Stimulated activated CD4-positive, alpha-beta T cell treated with anti-CD3 and anti-CD28 coated beads, Interleukin-1b, Interleukin-23, amount 100 ng/mL, for 1 hour (primary cell): ENCODE results near the gene FKBP3.
"Not testable (repeated sequence)": the region's sequence is repeated elsewhere in the genome, so short reads cannot be mapped to it uniquely, and the experiment has no call there.

Experiments
- DNase-seq, 2 donors: peaks; one replicate each; pipeline ENCODE4 v3.0.0-alpha.2; 2020; ENCODE audit warnings: low read depth in 2 of 2

Gene FKBP3

DNA sequence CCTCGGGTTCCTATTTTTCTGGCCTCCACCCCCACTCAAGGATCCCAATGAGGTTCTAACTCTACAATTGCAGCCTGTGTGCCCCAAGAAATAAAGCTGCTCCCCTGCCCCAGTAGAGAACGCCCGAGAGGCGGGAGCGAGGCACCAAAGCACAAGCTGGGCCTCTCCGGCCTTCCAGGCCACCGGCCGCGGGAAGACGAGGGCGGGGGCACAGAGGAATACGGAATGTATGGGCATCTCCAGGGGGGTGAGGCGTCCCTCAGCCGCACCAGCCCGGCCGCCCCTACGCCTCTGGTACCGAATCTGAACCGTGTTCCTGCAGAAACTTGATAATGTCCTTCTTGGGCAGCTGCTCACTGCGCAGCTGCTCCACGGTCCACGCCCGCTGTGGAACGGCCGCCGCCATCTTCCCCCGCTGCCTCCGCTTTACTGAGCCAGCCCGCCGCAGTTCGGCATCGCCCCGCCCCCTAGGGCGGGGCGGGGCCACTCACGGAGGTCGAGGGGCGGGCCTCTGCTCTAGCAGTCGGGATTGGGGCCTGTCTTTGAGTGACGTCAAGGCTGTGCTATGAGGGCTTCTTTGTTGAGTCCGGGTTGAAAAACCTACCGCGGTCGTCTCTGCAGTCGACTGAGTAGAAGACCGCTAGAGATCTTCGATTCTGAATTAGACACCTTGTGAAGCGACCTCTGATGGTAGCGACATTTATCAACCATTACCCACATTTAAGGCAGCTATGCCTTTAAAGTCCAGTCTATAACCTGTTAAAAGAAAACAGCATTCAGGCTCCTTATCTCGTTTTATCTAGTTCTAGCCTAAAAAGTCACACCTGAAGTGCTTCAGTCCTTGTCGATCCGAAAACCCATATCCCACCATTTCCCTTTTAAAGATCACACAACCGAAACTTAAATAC lies at the start of gene FKBP3:
Gene FKBP3, minus strand, starts transcription at position 431 of the 908 bp plus-strand sequence. Its CDS starts 25 bp downstream, at position 406.
- DNase-seq: peak; percentile 89

DNA sequence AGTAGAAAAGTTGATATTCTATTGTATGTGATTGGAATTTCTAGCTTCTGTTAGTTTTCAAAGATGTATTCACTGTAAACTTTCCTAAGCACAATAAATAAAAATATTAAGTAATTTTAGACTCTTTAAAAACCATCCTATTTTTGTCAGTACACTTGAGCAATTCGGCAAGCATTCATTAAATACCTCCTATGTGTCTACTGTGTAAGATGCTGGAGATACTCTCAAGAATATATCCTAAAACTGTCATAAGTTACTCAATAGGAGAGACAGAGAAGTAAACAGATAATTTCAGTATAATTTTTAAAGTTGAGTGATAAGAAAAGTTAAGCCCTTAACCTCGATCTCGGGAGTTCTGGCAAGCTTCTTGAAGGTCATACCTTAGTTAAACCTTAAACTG lies 47.5 kb upstream of the FKBP3 start:
- DNase-seq: no peak

DNA sequence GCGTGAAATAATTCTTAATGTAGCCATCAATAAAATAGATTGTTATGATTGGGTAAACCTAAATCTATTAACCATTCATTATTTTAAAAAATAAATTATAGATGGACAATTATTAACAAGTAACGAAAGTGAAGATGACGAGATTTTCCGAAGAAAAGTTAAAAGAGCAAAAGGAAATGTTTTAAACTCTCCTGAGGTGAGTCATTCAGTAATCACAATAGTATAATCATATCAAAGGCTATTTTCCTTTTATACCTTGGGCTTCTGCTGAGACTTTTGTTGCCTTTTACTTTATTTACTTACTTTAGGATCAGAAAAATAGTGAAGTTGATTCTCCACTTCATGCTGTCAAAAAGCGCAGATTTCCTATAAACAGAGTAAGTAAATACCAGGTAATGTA lies 47.0 kb upstream of the FKBP3 start:
- DNase-seq: no peak

DNA sequence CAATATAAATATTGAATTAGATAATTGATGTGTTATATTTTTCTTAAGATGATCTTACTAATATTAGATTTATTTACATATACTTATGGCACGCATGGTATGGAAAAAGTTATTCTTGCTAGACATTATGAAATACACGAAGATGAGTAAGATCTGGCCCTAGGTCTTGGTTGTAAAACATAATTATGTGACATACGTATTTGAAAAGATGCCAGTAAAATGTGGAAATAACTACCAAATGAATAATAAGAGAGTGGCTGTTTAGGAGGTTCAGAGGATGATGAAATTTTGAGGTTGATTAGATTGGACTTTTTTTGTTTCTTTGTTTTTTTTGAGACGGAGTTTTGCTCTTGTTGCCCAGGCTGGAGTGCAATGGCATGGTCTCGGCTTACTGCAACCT lies 42.8 kb upstream of the FKBP3 start:
- DNase-seq: no peak

DNA sequence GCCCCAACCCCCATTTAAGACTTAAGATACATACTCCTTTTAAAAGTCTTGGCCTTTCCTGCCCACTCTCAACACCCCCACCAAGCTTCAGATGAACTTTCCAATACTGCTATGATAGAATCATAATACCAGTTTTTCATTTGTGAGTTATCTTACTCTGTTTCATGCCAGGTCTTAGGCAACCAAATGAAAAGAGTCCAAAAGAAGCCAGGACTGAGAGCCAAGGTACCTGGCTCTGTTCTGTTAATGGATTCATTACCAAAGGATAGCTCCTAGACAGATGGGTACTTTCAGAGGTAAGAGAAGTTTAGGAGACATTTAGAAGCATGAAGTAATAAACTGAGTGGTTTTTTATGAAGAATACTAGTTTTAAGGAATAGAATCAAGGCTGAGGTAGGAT lies 35.6 kb upstream of the FKBP3 start:
- no peak for DNase-seq

DNA sequence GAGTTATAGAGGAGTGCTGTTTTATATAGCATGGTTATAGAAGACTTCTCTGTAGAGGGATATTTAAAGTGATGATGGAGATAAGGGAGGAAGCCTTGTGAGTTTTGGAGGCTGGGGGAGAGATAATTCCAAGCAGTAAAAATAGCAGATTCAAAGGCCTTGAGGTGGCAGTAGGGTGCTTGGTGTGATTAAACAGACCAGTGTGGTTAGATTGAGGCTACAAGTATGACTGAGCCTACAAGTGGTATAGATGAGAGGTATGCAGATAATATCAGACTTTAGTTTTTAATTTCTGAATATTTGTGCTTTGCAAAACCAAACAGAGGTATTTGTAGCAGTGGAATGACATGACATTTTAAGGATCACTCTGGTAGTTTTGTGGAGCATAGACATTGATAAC lies 21.8 kb upstream of the FKBP3 start:
- no peak for DNase-seq

DNA sequence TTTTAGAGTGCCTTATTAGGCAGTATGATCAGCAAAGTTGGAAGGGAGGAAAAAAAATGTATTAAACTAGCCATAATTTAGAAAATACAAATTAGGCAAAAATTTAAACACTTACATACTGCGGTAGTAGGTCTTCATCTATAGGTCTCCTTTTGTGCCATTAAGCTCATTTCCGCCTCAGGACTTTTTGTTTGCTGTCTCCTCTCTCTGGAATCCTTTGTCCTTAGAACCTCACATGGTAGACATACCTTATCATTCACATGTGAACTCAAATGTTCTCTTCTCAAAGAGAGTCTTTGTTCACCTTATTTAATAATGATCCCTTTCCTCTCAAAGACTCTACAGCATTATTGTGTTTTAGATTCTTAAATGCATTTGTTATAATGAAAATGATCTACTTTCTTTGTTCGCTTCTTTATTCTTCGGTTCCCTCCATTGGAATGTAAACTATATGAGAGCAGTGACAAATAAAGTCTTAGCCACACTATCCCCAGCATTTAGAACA lies 16.2 kb upstream of the FKBP3 start:
- DNase-seq: no peak

DNA sequence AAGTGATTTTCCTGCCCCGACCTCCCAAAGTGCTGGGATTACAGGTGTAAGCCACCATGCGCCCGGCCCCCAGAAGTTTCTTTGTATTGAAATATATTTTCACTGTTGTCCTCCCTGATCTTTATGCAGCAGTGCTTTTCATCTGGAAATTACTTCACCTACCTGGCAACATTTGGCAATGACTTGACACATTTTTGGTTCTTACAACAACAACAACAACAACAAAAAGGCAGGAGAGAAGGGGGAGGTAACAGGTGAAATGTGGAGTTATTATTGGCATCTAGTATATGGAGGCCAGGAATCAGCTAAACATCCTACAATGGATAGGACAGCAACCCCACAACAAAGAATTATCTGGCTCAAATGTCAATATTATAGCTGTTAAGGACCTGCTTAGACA lies 15.3 kb upstream of the FKBP3 start:
- no peak for DNase-seq

DNA sequence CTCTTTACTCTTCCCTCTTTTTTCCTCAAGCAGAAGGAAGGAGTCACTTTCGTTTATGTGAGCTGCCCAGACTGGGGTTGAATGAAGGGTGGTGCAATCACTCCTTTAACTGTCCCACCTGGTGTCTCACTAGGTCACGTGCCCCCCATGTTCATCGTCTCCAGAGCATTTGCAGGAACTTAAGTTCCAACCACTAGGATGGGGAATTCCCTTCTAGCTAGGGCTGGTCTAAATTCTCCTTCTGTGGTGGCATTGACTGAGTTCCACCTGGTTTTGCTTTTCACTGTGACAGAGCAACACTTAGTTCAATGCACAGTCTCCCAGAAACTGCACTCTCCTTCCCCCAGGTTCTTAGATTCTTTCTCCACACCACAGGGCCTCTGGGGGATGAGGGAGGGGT lies 10.9 kb upstream of the FKBP3 start:
- DNase-seq: no peak

DNA sequence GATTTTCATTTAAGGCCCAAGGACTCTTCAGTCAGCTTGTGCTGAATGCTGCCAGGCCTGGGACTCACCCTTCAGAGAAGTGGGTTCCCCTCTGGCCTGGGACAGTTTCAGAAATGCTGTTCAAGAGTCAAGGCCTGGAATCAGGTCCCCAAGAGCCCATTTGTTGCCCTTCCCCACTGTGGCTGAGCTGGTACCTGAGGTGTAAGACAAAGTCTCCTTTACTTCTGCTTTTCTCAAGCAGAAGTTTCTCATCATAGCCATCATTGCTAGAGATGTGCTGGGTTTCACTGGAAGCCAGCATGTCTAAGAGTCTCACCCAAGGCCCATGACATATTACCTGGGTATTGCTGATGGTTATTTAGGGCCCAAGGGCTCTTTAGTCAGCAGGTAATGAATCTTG lies 10.4 kb upstream of the FKBP3 start:
- DNase-seq: no peak

DNA sequence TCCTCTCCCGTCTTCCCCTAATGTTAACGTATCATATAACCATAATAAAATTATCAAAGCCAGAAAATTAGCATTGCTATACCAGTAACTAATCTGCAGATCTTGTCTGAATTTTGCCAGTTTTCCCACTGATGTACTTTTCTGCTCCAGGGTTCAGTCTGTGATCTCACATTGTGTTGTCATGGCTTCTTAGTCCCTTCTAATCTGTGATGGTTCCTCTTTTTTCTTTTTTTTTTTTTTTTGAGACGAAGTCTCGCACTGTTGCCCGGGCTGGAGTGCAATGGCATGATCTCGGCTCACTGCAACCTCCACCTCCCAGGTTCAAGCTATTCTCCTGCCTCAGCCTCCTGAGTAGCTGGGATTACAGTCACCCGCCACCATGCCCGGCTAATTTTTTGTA lies 7.8 kb upstream of the FKBP3 start:
- DNase-seq: not testable (repeated sequence)

DNA sequence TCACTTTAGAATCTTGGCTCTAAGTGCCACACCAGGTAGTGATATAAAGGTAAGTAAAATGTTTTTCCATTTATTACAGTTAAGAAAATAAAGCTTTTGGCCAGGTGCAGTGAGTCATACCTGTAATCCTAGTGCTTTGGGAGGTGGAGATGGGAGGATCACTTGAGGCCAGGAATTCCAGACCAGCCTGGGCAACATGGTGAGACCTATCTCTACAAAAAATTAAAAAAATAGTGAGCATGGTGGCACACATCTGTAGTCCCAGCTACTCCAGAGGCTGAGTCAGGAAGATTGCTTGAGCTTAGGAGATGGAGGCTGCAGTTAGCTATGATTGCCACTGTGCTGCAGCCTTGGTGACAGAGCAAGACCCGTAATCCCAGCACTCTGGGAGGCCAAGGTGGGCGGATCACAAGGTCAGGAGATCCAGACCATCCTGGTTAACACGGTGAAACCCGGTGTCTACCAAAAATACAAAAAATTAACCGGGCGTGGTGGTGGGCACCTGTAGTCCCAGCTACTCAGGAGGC lies 6.4 kb upstream of the FKBP3 start:
- no peak for DNase-seq

DNA sequence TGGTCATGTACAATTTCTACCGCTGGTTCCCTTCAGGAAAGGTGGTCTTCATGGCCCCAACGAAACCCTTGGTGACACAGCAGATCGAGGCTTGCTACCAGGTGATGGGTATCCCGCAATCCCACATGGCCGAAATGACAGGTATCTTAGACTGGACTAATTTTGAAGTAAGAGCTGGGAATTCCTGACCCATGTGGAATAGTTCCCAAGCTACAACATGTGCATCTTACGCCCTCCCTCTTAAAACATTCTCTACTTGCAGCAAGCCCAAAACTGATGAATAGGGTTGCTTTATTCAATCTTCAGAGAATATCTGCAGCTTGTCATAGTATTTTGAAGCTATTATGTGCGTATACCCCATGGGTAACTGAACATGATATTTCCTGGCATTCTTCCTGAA lies 2.1 kb upstream of the FKBP3 start:
- DNase-seq: no peak

DNA sequence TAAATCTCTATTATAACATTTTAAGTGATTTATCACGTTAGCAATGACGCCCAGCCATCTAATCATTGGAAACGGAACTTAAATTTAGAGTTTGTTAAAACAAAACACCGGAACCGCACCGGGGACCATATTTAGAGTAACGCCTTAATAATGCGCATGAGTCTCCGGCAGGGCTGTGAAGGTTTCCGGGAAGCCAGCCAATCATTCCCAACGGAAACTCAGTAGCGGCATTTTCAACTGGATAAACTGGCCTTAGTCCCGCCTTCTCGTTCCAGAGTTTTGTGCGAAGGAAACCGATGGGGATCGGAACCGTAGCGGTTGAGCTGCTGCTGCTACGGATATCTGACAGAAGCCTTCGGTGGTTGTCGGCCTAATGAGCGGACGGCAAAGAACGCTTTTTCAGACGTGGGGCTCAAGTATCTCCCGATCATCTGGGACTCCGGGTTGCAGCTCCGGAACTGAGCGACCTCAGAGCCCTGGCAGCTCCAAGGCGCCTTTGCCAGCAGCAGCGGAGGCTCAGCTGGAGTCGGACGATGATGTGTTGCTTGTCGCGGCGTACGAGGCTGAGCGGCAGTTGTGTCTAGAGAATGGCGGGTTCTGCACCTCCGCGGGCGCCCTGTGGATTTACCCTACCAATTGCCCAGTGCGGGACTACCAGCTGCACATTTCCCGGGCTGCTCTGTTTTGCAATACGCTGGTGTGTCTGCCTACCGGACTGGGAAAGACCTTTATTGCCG lies 1.5 kb upstream of the FKBP3 start, which contains the start of gene FANCM:
Gene FANCM, plus strand, starts transcription at position 272 of the 737 bp plus-strand sequence. Its CDS starts 102 bp downstream, at position 374.
- DNase-seq: peak; percentile 63 to 65

DNA sequence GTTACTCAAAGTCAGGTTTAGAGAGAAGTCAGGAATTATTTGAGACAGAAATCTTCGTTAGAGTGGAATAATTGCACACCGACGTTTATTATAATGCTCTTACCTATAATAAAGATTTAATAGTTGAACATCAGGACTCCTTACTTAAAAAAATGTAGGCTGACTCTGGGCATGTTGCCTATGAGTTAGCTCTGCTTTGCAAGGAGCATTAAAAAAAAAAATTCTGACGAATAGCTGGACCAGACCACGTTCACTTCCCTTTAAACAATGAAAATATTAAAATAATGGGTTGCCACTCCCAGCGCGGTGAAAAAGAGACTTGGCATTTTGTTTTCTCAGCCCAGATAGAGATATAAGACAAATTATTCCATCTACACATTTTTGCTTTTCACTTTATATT lies 875 bp upstream of the FKBP3 start:
- no peak for DNase-seq

DNA sequence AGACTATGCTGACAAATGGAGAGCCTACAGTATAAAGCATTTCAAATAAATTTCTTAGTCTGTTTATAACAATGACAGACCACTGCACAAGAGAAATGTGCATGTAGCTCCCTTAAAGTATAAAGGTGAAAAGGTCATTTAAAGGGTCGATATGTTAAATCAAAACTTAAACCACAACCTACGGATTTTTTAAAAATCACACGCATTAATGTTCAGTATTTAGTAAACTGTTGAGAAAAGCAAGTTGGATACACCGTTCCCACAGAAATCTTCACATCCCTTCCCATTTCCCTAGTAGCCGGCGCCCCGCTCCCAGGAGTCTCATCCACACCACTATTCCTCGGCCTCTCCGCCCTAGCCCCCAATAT lies 614 bp downstream of the FKBP3 start:
- no peak for DNase-seq

DNA sequence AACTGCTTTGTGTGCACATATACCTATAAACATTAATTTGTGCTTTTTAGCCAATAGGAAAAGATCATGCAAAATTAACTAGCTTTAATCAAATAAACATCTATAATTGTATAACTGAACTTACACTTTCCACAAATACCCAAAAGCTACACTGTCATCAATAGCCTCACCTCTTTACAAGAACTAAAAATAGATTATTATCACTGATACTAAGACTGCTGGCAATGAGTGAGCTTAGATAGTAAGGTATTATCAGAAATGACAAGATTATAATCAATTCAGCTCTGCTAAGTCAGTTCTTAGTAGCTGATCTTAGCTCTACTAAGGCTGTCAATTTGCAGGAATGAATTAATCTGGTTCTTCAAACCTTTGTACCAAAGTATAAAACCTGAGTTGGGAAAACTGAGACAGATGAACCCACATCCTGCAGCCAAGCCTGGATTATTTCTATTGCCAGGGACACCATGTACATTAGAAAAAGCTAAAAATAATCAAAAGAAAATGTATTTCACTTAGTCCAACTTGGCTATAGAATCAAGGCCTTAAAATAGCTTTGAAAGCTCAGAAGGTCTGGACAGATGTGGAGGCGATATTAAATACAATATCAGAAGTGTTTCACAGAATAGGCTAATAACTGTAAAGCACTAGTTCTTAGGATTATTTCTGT lies 5.2 kb downstream of the FKBP3 start:
- no peak for DNase-seq

DNA sequence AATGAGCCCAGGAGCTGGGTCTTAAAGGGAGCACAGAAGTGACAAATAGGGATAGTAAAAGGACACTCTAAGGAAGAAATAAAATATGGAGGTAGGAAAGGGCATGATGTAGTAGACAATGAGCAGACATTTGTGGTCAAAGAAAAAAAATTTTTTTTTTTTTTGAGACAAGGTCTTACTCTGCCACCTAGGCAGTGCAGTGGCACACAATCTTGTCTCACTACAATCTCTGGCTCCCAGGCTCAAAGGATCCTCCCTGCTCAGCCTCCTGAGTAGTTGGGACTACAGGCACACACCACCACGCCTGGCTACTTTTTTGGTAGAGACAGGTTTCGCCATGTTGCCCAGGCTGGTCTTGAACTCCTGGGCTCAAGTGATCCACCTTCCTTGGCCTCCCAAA lies 8.5 kb downstream of the FKBP3 start:
- DNase-seq: no peak

DNA sequence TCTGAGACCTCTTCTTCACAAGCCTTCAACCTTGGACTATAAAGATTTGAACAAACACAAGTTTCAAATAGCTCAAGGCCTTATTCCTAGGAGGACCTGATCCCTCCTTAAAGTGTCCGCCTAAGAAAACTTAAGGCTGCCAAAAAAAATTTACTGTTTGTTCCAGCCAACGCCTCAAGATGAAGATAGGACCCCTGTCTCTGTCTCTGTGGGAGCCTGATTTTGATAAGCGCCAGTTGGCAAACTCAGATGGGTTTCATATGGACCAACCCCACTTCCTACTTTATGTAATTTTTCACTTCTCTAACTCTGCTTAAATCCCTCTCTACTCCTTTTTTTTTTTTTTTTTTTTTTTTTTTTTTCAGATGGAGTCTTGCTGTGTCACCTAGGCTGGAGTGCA lies 11.0 kb downstream of the FKBP3 start:
- DNase-seq: no peak

DNA sequence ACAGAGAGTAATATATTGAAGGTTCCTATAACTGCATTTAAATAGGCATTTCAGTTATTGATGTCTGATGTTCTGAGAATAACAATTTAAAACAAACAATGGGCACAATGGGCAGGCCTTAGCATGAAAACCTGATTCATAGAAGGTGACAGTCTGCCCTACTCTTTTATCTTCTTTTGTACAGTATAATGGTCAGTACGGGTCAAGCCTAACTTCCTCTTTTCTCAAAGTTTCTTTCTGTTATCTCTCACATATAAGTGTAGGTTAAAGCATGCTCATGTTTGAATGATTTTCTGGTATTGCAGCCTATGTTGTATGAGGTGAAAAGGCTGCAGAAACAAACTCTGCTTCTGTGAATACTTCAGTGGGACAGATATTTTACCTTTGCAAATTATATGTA lies 14.2 kb downstream of the FKBP3 start:
- DNase-seq: no peak

DNA sequence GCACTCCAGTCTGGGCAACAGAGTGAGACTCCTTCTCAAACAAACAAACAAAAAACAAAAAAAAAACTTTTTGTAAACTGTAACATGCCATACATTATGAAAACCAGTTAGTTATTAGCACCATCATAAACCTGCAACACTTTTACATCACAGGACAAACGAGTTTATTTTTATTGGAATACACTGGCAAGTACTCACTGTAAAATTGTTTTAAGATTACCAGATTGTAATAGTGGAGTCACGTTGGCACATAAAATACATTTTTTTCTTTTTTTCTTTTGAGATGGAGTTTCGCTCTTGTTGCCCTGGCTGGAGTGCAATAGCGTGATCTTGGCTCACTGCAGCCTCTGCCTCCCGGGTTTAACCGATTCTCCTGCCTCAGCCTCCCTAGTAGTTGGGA lies 15.7 kb downstream of the FKBP3 start:
- DNase-seq: no peak

DNA sequence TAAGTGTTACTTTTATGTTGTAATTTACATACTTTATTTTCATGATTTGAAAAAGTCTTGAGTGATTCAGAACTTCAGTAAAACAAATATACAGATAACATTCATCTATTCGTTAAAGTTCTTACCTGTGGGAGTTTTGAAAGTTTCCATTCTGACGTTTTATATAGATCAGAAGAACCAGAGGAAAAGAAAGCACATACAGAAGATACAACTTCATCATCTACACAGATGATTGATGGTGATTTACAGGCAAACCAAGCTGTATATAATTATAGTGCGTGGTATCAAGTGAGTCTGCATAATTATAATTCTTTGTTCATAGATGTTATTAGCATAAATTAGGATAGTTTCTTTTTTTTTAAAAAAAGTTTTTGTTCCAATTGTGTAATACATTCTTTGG lies 20.0 kb downstream of the FKBP3 start:
- no peak for DNase-seq
